Transverse colon (tissue), 4 donors: Measurements from ENCODE around the gene CASK.

Experiments
- CTCF ChIP-seq, 5 experiments: fragments of 200-600 bp in 3 of 5; fragments of 450-650 bp in 2 of 5; sonication (generic) in 3 of 5; IDR thresholded peaks; 1 replicate in 2 of 5; 2 replicates in 3 of 5; pipeline ENCODE4 v1.5.1; 2016 to 2017; ENCODE audit warnings: antibody characterized with exemption in 5 of 5, inconsistent platforms in 3 of 5, mild to moderate bottlenecking in 2 of 5, moderate library complexity in 1 of 5
- POLR2A ChIP-seq: fragments of 450-650 bp; IDR thresholded peaks from one replicate; pipeline ENCODE4 v1.6.1; 2016; ENCODE audit warnings: antibody characterized with exemption, mild to moderate bottlenecking, moderate library complexity
- POLR2AphosphoS5 ChIP-seq, 3 donors: sonication (generic); formaldehyde crosslinking; IDR thresholded peaks; one replicate each; pipeline ENCODE4 v1.6.1; 2016; ENCODE audit warnings: antibody characterized with exemption in 3 of 3

- TF ChIP-seq POLR2A (no peak), CTCF (IDR thresholded peaks at IDR 0.05) (no peak), POLR2AphosphoS5 (IDR thresholded peaks at IDR 0.05) (no peak)
Measured at GRCh38 chrX:41478381-41478911, 444.9 kb downstream of the CASK start.
